Superior temporal gyrus (tissue), 1 donor: ENCODE results near the gene TBX18.

Experiments
- DNase-seq: peaks from one replicate; pipeline ENCODE4 v3.0.0-alpha.2; 2016; ENCODE audit errors: extremely low spot score

Gene TBX18

GRCh38 chr6:84748376-84748775 is 16.0 kb downstream of the TBX18 start:
- no peak for DNase-seq

DNA sequence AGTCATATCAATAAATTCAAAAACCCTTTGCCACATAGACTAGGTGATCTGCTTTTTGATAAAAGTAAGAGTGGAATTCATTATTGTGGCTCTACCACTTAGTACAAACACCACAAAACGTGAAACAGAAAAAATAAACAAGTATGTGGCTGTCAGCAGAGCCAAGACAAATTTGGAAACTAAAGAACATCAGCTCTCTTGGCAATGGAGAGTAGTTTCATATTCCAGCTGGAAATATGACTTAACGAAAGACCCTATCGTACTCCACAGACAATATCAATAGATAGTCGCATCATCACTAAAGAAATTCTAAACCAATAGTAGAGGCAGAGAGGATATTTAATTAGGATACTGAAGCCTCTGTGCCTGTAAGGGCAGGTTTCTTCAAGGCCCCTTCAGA is 20.8 kb downstream of the TBX18 start:
- no peak for DNase-seq

DNA sequence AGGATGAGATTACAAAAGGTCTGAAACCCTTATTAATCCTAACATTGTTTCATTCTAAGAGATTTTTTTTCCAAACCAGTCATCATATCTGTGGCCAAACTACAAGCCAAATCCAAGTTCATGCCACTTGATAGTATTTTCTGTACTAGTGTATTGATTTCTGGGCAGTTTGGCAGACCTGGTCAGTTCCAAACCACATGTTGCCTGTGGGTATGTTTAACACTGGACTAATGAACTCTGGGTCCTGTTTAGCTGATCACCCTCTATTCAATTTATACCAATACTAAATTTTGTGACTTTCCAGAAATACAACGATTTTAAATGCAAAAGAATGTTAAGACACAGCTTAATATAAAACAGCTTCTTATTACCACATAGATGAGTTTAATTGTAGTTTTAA is 24.0 kb downstream of the TBX18 start:
- no peak for DNase-seq

DNA sequence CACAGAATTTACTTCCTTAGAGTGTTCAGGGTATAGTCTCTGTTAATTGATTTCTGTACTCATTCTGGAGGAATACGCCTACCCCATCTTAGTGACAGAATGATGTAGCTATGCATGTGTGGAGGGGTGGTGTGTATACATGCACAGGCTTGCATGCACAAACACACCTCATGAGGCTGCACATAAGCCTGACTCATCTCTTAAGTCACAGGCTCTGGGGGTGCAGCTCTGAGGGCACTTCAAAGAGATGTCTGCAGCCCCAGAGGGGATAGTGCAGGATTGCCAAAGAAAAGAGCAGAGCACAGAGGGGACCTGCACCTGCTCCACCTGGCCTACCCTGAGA is 24.6 kb downstream of the TBX18 start:
- no peak for DNase-seq

DNA sequence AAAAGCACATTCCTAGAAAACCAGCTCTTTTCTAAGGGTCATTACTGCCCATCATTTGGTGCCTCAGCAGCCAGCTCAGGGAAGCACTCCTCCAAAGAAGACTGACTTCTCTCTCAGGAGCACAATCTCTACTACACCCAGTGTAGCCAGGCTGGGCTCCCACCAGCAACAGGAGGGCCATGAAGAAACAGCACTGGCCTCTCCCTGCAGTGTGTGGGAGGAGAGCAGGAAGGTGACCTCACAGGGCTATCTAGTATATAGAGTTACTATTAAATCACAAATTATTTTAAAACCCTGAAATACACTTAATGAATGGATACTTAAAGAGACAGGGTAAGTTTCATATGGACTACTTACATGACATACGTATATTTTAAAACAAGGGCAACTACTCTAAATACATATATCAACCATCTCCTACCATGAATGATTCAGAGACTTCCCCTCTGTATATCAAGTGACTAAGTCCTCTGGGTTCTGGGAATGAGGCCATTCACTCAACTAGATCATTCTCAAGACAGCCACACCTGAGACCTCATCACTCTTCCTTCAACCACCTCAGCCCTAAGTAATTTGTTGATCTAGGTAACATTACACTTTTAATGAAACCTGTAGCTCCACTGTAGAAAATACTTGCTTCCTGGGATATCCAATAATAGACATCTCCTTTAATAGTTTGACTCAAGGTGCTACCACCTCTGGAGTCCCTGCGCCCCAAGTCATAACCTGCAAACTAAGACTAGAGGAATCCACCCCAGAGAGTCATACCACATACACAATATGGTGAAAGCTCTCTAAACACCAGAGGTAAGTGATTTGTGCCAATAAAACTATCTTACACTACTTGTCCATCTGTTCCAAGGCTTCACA is 25.2 kb downstream of the TBX18 start:
- DNase-seq, result no peak

- DNase-seq, result no peak
These were observed 30.5 kb downstream of the TBX18 start for GRCh38 chr6:84733889-84734288.

DNA sequence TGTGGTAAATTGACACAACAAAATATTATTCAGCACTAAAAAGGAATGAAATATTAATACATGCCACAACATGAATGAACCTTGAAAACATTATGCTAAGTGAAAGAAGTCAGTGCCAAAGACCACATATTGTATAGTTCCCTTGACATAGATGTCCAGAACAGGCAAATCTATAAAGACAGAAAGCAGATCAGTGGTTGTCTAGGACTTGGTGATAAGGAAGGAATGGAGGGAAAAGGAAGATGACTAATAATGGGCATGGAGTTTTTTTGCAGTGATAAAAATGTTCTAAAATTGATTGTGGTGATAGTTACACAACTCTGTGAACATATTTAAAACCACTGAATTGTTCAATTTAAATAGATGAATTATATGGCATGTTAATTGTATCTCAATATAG is 32.5 kb downstream of the TBX18 start:
- DNase-seq, result no peak

- DNase-seq, result no peak
These were observed 33.0 kb downstream of the TBX18 start for GRCh38 chr6:84731401-84731800.

GRCh38 chr6:84728602-84729001 is 35.8 kb downstream of the TBX18 start:
- DNase-seq, result no peak

DNA sequence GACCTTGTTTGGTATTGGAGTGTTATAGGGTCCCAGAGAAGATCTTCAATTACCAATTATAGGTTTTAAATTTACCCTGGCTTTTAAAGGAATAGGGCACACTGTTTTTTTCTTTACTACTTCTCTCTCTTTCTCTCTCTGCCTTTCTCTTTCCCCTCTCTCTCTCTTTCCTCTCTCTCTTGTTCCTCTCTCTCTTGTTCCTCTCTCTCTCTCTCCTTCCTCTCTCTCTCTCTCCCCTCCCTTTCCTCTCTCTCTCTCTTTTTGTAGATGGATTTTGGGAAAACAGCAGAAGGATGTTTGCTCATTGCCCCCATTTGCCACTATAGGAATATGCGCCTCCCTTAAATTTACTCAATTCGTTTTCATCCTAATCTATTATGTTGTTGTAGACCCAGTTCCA is 45.2 kb downstream of the TBX18 start:
- no peak for DNase-seq

GRCh38 chr6:84718038-84718955 is 46.1 kb downstream of the TBX18 start:
- DNase-seq, result no peak

DNA sequence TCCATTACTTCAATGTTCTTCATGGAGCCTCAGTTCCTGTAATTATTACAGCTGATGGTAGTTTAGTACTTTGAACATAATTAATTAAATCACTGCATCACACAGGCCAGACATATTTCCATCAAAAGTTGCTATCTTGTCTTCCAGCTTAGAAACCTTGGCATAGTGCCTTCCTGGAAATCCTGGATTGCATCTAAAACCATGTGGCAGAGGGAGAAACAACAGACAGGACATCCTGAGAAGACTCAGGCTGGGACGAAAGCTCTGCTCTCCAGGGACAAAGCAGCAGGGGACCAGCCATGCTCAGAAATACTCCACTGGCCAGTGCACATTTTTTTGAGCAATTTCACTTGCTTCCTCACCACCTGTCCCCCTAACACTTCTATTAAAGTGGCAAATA is 55.3 kb downstream of the TBX18 start:
- no peak for DNase-seq

- DNase-seq, result no peak
These were observed 57.2 kb downstream of the TBX18 start for GRCh38 chr6:84707171-84707570.

- DNase-seq, result no peak
These were observed 68.2 kb downstream of the TBX18 start for GRCh38 chr6:84696166-84696565.

- DNase-seq, result no peak
These were observed 72.3 kb downstream of the TBX18 start for GRCh38 chr6:84691978-84692623.

DNA sequence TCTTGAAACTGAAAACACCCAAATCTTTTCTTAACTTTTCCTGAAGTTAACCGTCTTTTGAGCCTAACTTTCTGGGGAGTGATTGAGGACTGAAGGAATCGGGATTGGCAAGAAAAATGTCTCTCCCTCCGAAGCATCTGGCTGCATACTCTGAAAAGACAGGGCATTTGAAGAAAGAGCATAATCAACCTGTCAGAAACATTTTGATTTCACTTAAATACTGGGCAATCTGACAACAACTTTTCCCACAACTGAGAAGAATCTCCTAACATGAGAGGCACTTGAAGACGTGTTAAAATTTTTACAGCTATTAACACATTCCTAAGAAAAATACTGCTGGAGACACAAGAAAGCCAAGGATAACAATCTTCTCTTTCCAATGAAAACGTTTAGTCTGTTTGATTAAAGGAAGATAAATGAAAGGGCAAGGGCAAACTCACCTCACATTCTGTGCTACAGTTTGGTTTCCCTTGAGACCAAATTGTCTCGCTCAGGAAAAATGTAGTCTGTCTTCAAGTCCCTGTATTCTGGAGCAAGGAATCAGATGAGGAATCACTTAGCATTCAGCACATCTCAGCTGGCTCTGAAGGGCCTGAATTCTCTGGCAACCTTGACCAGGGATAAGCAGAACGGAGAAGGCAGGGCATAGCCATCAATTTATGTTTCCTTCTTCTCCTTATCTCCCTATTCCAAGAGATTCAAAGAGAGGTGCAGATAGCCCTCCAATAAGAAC is 76.1 kb downstream of the TBX18 start:
- no peak for DNase-seq

GRCh38 chr6:84687431-84687830 is 77.0 kb downstream of the TBX18 start:
- no peak for DNase-seq

DNA sequence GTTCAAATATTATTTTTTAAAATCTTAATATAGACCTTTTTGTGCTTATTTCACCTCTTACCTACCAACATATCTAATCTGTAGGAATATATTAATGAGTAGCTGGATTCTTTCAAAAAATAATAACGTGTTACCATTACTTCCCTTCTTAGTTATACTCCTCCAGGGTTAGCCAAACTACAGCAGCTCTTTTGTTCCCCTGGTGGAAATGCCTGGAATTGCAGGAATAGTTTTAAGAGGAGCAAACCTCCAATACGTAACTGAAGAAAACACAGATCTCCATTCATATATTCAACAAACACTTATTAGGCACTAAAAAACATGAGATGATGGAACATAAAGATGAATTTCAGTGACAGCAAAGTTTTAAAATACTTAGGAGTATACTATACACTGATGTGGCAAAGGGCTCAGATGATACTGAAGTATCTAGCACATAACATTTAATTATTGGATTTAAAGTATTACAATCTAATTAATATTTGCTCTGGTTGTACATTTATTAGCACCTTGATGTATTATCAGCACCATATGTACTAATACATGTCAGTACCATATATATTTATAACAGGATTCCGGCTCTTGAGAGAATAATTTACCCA is 78.3 kb downstream of the TBX18 start:
- no peak for DNase-seq

- DNase-seq, result no peak
These were observed 82.6 kb downstream of the TBX18 start for GRCh38 chr6:84681693-84682326.

DNA sequence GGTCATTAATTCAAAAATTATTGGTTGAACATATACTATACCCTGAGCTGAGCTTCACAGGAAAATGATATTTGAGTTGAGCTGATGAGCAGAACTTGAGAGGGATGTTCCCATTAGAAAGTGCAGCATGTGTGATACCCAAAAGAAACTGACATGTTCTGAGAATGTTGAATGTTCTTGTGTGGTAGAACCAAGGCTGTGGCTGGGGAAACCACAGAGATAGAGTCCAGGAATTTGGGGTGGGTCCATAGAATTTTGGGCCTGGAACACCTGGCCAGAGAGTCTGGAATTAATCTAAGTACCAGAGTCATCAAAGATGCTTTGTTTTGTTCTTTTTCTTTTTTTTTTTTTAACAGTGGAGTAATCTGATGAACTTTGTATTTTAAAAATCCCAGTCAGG is 88.7 kb downstream of the TBX18 start:
- no peak for DNase-seq

- DNase-seq, result no peak
These were observed 90.0 kb downstream of the TBX18 start for GRCh38 chr6:84674395-84674794.
